ENCODE data around the gene EGFL7.
"Not testable (repeated sequence)": the region's sequence is repeated elsewhere in the genome, so short reads cannot be mapped to it uniquely, and the experiment has no call there.

The EGFL7 gene

DNA sequence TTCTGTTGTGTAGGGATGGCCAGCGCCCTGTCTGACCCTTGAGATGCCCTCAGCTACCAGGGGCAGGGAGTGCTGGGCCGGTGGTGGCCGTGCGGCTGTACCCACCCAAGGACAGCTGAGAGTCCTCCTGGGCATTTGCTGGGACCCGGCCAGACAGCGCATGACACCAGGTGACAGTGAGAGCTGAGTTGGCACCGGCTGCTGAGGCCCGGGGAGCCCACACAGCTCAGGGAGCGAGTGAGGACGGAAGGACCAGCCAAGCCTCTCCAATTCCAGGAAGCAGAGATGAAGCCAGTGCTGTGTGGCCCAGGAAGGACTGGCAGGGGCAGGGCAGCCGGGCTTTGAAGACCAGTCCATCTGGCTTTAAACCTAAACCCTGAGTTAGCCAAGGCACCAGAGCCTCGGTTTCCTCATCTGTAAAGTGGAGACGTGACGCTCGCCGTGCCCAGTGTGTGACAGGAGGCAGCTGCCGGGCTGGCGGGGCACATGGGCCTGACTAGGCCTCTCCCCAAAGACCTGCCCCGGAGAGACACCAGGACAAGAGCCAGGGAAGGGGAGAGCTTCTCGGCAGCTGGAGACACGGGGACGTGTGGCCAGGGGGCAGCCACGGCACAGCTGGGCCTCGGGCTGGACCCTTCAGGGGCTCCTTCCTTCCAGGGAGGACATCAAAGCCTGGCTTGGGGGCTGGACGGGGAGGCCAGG lies 27.5 kb downstream of the EGFL7 start:
- DNase-seq, result no peak

DNA sequence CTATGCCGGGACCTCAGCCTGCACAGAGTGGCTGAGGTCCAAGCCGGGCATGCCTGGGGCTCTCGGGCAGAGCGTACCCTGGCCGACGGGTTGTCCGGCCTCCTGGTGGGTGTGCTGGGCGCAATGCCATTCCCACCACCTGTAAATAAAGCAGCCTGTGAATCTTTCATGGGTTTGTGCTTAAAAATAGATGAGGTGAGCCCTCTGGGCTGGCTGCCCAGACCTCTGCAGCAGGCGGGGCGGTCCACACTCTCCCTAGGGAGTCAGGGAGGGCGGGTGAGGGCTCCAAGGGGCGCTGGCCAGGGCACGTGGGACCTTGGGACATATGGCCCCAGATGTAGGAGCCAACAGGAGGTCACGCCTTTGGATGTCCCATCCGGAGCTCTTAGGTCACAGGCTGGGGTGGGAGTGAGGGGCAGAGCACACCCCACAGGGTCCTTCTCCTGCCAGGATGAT lies 28.1 kb downstream of the EGFL7 start:
- no peak for DNase-seq

DNA sequence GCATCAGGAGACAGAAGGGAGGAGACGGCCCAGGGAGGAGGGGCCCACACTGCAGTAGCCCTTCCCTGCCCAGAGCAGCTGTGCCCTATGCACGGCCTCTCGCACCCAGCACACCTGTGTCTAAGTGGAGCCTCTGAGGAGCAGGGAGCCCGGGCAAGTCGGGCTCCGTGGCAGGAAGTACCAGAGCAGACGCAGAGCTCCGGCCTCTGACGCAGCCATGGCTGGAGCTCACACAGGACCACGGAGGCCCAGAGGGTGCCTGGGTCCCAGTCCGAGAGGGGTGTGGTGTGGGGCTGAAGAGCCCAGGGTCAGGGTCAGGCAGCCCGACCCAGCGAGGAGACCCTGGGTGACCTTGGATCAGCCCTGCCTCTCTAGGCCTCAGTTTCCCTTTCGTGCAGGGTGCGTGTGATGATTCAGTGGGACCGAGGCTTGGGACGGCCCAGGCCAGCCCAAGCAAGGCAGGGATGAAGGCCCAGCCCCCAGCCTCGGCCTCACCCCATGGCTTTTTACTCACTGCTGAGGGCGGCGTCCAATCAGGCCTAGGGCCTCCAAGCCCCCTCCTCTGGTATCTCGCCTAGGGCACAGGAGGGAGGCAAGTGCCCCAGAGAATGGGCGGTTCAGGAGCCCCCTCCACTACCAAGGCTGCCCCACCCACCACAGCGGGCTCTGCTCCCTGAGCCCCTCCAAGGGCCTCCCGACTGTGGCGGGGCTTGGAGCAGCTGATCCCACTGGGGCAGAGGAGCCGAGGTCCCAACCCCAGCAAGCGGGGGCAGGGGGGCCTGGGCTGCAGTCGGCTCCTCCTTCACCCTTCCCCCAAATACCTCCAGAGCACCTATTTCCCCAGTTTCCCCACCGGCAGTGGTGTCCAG lies 28.8 kb downstream of the EGFL7 start:
- DNase-seq, result no peak

DNA sequence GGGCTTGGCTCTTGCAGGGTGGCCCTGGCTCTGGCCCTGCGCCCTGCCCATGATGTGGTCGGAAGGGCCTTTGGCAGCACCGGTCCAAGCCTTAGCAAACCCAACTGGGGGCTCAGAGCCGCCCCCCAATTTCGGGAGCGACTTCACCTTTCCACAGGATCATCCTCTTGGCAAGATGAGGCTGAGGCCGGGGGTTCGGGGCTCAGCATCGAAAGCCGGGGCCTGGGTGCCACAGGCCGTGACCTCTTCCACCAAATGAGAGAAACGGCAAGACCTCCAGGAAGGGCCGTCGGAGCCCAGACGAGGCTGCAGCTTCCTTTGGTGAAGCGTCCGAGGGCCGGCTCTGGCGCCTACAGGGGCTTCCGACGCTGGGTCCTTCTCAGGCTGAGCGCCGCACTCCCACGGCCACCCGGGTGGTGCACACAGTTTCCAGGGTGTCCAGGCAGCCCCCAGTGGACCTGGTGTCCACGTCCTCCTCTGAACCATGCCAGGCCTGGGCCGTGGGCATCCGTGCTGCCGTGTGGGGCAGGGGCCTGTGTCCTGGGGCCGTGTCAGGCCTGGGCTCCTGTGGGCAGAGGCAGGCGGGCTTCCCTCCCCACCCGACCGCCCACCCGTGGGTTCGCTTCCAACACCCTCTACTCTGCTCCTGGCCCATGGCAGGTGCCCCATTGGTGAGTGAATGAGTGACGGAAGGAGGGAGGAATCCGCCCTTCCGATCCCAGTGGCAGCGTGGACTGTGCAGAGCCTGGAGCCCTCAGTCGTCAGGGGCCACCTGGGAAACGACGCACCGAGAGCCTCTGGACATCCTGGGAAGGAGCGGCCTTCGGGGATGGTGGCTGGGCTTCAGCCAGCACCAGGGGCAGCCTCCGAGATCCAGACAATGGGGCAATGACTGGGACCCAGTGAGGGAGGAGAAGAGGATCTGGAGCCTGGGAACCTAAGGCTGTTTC lies 29.7 kb downstream of the EGFL7 start:
- no peak for DNase-seq

DNA sequence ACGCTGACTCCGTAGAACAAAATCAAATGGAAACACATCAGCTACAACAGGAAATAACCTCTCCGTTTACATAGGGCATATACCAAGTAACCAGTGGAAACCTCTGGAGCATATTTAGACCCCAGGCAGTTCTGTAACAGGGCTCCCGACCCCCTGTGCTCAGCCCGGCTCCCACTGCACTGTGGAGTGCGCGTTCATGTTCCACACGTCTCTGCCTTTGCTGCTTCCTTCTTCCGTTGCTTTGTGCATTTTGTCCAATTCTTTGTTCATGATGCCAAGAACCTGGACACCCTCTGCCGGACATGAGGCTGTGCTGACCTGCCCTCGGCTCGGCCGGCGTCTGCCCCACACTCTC lies 30.4 kb downstream of the EGFL7 start:
- DNase-seq, result no peak

DNA sequence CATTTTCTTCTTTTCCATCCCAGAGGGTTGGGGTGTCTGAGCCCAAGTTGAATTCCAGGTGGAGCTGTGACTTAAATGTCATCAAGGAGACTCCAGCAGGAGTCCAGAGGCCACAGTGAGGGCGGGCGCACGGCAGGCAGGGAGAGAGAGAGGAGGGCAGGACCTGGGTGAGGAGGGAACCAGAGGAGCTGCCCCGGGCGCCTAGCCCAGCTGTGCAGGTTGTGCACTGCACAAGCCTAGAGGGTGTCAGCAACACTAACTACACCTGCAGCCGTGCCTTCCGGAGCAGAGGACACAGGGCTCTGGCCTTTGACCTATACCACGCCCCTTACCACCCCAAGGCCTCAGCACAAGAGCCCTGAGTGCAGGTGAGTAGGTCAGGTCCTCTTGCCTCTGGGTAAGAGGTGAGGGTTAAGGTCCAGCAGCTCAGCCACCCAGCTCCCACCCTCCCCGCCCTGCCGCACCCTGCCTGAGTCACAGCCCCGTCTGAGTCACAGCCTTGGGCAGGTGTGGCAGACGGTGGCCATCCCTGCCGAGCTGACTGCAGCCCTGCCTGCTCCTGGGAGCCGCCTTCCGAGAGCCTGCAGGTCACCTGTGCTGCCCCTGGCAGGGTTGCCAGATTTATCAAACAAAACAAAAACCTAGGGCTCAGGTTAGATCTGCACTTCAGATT lies 30.9 kb downstream of the EGFL7 start:
- no peak for DNase-seq

DNA sequence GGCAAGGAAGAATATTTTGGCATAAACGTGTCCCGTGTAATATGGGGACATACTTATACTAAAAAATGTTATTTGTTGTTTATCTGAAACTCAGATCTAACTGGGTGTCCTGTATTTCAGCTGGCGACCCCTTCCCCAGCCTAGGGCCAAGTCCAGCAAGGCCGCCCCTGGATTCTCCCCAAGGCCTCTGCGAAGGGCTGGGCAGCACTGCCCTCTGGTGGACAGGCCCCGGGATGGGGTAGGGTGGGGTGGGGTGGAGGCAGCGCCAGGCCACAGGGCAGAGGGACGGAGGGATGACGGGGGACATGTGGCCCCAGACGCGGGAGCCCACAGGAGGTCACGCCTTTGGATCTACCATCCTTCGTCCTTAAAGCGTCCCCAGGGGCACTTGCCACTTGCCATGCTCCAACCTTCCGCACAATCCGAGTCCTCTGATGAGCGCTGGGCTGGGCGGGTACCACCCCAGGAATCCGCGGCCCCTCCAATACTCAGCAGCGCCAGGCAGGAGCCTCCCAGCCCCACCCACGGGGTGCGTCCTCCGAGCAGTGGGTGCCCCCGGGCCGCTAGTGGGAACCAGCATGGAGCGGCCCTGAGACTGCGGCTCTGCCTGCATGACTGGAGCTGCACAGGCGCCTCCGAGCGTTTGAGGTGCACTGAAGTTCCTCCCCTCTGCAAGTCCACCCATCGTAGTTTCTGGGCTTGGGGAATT lies 31.6 kb downstream of the EGFL7 start:
- peak; percentile 69 for DNase-seq

DNA sequence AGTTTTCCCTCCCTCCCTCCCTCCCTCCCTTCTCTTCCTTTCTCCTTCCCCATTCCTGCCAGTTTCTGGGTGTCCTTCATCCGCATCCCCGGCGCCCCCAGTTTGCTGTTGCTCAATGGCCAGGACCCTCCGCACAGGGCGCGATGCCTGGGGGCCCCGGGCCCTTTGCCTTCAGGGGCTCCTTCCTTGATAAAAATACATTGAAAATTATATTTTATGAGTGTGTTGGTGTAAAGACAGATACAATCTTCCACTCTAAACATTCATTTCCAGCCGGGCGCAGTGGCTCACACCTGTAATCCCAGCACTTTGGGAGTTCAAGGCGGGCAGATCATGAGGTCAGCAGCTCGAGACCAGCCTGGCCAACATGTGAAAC lies 32.1 kb downstream of the EGFL7 start:
- no peak for DNase-seq

DNA sequence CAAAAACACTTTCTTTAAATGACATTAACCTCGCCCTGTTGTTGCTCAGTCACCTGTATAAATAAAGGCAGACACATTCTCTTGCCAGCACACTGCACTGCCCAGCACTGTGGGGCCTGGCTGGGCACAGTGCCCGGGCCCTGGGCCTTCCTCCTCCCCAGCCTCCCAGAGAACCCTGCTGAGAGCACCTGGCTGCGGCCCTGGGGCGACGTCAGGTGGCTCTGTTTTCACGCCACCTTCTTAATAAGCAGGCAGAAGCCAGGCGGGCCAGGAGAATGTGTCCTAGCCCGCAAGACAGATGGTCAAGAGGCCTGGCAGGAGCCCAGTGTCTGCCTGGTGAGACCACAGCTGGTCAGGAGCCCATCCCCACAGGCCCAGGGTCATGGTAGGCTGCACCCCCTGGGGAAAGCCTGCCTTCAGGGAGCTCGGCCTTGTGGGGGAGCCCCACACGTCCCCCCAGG lies 32.7 kb downstream of the EGFL7 start:
- DNase-seq, result no peak

DNA sequence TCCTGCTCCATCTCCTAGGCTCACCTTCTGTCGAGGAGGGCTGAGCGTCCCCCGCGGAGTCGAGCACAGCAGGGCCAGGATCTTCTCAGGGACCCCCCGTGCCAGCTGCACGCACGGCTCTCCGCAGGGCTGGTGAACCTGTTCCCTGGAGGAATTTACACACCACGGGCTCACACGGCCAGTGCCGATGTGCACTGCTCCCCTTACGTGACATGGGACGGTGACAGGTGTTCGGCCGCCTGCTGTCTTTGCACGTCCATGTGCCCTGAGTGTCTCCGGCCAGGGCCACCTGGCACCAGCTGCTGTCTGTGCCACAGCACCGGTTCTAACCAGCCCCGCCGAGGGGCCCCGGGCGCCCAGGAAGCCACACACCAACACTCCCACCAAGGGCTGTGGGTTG lies 33.2 kb downstream of the EGFL7 start:
- no peak for DNase-seq

DNA sequence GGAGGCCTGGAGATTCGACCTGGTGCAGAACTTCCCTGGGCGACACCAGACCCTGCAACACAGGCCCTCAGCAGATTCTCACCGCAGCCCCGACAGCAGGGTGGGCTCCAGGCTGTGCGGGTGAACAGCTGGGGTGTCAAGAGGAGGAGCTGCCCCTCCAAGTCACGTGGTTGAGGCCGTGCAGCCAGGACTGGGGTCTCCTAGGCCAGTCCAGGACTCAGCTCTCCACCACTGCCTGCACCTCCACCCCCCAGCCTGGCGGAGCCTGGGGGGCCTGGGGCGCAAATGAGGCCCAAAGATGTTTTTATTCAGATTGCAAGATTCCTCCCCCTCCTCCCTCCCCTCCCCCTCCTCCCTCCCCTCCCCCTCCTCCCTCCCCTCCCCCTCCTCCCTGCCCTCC lies 33.8 kb downstream of the EGFL7 start:
- DNase-seq, result no peak

DNA sequence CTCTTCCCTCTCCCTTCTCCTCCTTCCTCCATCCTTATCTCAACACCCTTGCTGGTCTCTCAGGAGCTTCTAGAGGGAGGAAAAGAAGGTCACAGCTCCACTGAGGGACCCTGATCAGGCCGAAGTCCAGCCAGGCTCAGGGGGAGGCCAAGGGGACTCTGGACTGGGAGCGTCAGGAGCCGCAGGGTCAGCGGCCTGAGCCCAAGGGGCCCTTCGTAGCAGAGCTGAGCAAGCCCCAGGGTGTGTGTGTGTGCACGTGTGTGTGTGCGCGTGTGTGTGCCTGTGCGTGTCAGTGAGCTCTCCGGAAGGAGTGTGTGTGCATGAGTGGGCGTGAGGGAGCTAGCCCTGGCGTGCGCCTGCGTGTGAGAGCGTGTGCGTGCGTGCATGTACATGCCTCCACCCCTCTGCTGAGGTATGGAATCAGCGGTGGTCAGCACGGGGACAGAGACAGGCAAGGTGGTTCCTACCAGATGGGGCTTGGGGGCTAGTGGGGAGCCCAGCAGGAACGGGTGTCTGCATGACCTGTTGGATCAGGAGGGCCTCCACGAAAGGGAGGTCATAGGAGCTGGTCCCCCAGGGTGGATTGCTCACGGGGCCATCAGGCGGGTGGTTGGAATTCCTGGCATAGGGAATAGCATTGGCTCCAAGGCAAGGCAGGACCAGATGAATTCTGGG lies 34.6 kb downstream of the EGFL7 start:
- no peak for DNase-seq

DNA sequence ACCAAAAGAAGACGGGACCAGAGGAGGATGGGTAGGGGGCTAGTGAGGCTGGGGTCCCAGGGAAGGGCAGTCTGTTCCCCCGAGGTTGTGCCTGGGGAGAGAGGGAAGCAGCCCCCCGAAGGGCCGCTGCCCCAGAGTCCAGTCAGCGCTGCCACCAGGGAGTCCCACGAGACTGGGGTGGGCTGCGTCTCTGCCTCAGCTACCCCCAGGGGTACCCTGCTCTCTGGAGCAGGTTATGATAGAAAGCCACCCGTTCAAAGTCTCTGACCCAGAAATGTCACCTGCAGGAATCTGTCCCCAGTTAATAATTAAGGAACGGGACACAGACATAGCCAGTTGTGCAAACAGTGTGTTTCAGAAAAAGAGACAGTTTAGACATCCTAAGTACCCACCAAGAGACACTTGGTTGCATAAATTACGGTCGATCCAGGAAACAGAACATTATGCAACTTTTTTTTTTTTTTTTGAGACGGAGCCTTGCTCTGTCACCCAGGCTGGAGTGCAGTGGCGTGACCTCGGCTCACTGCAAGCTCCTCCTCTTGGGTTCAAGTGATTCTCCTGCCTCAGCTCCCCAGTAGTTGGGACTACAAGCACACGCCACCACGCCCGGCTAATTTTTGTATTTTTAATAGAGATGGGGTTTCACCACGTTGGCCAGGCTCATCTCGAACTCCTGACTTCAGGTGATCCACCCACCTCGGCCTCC lies 35.3 kb downstream of the EGFL7 start:
- peak; percentile 33 for DNase-seq

DNA sequence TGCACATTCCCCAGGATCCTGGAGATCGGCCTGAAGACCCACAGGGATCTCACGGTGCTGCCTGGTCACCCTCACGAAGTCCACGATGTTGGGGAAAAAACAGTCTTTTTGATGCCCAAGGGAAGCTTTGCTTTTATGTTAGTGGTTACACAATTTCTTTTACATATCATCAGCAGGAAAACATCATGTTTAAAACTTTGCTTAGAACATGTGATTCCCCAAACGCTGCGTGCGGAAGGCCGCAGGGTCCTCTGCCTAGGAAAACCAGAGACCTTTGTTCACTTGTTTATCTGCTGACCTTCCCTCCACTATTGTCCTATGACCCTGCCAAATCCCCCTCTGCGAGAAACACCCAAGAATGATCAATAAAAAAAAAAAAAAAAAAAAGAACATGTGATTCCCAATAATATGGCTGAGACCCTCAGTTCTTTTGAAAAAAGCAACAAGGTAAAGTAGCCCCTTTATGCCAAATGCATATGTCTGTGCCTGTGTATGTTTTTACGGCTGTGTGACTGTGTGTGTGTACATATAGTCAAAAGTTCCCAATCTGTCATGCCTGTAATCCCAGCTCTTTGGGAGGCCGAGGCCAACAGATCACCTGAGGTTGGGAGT lies 36.0 kb downstream of the EGFL7 start:
- DNase-seq, result no peak

DNA sequence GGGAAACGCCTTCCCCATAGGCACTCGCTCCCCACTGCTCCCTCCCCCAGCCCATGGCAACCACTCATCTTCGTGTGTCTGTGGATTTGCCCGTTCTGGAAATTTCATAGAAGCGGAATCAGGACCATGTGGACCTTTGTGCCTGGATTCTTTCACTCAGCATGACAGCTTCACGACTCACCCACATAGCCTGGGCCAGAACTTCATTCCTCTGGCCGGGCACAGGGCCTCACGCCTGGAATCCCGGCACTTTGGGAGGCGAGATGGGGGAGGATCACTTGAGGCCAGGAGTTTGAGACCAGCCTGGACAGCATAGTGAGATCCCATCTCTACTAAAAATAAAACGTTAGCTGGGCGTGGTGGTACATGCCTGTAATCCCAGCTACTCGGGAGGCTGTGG lies 37.6 kb downstream of the EGFL7 start:
- no peak for DNase-seq

DNA sequence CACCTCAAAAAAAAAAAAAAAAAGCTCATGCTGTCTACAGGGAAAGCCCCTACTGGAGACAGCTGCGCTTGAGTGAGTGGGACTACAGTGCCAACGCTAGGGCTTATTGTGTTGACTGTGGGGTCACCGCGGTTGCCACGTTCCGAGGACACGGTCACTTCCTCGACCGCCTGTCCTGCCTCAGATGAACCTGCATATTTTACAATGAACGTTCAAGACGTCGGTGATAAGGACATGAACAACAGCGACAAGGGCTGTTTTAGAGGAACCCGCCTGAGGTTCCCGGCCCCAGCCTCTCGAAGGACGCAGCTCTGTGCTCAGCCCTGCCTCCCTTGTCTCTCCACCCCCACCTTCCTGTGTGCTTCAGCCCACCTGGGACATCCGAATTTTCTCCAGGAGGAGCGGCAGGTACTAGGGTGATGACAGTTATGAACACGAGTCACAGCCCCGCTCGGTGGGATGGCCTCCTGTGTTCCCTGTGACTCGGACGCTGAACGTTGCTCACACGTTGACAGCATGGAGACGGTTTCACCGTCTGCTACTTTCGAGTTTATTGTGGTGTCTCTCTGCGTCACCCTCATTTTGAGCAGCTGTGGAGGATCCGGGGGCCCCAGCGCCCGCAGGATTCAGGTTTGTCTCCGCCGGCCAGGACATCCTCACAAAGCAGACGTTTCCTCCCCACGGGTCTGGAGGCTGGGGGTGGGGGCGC lies 38.4 kb downstream of the EGFL7 start:
- DNase-seq, result peak; percentile 45

DNA sequence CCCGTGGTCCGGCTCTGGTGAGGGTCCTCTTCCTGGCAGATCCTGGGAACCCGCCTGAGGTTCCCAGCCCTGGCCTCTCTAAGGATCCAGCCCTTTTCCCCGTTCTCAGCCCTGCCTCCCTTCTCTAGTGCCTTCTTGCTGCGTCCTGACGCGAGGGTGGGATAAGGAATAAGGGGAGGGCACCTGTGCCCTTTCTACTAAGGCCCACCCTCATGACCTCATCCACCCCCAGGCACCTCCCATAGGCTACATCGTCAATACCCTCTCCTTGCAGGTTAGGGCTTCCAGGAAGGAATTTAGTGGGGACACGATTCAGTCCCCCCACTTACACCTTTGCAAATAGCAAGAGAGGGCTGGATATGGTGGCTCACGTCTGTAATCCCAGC lies 38.9 kb downstream of the EGFL7 start:
- no peak for DNase-seq

DNA sequence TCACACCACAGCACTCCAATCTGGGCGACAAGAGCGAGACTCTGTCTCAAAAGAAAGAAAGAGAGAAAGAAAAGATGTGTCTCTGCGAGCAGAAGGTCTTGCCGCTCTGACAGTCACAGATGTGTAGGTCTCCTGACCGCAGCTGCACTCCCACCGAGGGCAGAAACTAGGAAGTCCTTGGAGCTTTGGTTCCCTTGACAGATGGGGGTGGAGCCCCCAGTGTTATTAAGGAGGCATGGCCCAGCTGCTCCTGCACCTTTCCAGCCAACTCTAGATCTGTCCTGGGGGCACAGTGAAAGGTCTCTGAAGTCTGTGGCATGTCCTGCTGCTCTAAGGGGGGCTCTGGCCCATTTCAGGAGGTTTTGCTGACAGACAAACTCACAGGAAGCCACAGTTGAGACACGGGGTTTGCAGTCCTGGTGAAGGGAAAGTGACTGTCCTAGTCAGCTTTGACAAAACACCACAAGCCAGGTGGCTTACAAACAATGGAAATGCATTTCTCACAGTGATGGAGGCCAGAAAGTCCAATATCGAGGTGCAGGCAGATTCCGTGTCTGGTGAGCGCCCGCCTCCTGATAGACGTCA lies 40.7 kb downstream of the EGFL7 start:
- DNase-seq, result peak; percentile 10

DNA sequence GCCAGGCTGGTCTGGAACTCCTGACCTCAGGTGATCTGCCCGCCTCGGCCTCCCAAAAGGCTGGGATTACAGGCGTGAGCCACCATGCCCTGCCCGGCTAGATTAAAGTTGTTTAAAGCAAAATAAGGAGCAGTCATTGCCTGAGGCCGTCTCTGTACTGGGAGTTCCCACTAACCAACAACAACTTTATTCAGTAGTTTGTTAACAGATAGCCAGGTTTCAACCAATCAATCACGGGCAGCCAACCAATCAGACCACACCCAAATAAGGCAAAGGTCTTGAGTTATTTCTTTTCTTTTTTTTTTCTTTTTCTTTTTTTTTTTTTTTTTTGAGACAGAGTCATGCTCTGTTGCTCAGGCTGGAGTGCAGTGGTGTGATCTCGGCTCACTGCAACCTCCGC lies 42.0 kb downstream of the EGFL7 start:
- DNase-seq, result not testable (repeated sequence)
